HG02763 (cell line): ENCODE results near the gene BIN1.

ENCODE experiments used
- ATAC-seq: cut with Tn5 transposase; IDR thresholded peaks from one replicate; pipeline ENCODE4 v1.9.1; 2021; ENCODE audit warnings: mild to moderate bottlenecking, moderate library complexity; ENCODE audit not compliant: unreplicated experiment

Gene BIN1

DNA sequence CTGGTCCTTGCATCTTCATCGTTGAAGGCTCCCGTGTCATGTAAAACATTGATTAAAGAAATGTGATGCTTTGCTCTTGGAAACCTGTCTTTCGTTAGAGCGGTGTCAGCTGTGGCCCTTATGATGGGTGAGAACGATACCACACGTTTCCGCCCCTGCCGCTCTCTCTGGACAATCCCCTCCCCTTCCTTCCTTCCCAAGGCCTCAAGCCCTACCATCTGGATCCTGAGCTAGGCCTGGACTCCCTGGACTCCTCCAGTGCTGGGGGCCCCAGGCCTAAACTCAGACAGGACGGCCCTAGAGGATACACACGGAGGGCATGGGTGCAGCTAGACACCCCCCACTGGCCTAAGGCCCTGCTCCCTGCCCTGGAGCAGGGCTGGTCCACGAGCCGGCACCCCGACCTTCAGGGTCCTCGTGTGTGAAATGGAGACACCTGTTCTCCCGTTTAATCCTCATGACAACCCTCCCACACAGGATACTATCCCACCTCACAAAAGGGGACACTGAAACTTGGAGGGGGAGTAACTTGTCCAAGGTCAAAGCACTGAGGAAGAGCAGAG is 13.2 kb downstream of the BIN1 start:
- ATAC-seq: no peak

DNA sequence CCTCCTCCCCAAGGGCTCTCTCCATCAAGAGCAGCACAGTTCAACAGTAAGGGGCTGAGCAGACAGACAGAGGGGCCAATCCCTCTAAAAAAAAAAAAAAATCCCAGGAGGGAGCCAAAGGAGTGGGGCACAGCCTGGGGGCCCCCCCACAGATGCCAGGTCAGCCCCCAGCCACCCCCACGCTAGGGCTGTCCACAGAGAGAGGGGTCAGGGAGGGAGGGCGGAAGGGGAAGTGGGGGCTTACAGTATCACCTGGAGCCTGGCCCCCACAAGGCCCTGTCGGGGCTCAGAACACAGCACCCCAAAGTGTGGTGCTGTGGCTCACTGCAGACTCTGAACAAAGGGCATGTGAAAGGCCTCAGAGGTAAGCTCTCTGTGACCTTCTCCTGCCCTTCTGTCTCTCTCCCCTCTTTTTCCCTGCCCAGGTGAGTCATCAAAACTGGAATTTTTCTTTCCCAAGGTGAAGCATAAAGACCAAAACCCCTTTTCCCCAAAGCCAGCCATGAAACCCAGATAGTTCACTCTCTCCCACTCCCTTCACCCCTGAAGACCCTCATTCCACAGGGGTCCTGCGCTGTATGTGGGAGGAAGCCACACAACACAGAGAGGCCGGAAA is 13.9 kb downstream of the BIN1 start:
- ATAC-seq: no peak

DNA sequence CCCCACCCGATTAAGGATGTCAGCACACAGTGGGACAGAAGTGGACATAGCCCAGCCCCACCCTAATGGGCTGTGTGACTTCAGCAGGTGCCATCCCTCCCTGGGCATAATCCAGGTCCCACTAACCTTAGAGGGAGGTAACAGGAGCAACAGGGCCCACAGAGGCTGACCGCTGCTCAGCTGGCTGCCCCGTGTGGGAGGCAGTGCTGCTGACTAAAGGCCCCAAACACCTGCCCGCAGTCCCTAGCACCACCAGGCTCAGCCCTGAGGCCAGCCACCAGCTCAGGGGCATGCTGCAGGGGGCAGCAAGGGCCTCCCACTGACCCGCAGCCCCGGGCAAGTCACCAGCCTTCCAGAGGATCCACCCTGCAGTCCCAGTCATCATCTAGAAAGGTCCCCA is 14.6 kb downstream of the BIN1 start:
- ATAC-seq: no peak

DNA sequence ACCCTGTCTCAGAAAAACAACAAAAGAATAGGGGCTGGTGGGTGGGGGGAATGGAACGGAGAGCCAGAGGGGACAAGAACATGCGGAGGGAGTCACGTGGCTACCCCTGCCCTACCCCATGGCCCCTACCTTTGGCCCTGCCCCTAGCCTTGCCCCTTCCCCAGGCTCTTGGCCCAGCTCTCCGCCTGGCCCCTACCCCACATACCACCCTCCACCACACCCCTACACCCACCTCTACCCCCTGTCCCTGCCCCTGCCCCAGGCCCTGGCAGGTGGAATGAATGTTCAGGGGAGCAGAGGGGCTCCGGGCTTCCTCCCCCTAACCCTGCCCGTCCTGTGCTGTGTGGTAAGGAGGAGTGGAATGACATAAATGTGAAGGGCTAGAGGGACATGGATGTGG is 15.1 kb downstream of the BIN1 start:
- ATAC-seq: no peak

DNA sequence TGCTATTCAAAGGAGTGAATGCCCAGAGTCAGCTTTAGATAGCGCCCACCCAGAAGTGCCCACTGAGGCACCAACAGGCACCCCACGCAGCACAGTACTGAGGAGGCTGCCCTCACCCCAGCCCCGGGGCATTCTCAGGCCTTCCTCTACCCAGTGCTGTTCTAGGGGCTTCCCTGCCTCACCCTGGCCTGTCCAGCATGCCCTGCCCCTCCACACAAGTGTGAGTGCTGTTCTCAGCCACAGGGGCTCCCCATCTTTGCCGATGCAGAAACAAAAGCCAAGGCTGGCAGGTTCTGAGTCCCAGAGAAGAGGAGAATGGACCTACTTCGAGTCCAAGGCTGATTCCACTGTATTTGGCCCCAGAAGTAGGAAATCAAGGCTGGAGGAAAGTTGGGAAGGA is 15.8 kb downstream of the BIN1 start:
- ATAC-seq: no peak

DNA sequence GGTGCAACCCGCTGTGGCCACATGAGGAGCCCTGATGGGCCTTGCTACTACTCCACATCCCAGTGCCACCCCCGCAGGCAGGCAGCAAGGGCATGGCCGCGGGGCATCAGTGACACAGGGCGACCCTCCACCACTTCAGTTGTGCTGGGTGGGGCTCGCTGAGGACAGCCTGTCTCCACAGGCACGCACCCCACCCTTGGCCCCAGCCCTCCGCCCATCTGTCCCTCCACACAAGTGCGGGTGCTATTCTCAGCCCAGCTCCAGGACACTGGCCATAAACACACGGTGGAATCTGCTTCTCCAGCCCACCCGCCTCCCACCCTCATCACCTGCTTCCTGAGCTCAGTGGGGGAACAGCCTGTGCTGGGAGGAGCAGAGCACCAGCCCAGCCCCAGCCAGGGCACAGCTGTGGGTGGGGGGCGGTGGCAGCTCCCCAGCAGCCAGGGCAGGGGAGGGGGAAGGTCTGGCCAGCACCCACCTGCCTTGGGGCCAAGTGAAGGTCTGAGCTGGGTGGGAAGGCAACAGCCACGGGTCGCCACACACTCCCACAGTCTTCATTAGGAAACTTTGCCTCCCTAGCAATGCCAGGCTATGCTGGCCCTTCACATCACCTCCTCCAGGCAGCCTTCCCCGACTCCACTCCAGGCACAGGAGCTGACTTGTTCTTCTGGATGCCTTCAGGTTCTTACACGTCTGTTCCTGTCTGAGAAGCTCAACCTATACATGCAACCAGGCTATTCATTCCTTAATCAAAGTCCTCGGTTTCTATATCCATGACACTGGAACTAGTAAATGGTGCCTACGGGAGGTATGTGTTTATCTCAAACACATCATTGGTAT is 16.5 kb downstream of the BIN1 start:
- no peak for ATAC-seq

DNA sequence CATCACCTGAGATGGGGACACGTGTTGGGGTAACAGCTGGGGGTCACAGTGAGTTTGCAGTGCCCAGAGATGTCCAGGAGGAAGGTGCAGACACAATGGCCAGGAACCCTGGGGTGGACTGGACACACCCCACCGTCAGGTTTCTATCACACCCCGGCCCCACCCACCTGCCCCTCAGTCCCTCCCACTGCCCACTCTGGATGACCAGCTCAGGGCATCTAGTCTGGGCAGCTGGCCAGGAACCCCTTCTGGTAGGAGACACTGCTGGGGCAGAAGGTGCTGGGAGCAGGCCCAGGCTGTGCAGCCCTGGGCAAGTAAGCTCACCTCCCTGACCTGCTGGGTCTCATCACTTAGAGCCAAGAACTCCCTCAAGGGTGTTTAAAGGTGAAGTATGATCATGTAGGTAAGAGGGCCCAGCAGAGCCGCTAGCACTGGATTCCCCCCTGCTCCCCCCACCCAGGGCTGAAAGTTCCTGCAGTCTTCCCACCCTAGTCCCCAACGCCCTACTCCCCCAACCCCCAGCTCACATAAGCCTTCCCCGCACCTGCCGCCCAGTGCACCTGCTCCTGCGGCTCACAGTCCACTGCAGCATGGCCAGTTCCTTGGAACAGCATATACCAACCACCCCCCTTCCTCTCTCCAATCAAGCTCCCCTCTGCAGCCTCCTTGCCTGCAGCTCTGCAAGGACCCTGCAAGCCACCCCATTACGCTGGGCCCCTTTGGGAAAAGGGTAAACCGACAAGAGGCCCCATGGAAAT is 17.3 kb downstream of the BIN1 start:
- ATAC-seq: no peak

DNA sequence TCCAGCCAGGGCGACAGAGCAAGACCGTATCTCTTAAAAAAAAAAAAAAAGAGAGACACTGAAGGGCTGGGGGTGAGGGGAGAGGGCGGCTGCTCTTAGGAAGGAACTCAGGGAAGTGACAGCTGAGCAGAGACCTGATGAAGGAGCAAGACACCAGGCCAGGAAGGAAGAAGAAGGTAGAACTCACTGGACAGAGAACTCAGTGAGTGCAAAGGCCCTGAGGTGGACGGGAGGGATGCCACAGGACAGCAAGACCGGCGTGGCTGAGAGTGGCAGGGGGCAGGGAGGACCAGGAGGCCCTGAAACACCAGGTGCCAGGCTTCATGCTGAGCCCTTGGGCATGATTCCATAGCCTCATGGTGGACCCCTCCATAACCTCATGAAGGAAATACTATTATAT is 18.2 kb downstream of the BIN1 start:
- ATAC-seq: no peak

DNA sequence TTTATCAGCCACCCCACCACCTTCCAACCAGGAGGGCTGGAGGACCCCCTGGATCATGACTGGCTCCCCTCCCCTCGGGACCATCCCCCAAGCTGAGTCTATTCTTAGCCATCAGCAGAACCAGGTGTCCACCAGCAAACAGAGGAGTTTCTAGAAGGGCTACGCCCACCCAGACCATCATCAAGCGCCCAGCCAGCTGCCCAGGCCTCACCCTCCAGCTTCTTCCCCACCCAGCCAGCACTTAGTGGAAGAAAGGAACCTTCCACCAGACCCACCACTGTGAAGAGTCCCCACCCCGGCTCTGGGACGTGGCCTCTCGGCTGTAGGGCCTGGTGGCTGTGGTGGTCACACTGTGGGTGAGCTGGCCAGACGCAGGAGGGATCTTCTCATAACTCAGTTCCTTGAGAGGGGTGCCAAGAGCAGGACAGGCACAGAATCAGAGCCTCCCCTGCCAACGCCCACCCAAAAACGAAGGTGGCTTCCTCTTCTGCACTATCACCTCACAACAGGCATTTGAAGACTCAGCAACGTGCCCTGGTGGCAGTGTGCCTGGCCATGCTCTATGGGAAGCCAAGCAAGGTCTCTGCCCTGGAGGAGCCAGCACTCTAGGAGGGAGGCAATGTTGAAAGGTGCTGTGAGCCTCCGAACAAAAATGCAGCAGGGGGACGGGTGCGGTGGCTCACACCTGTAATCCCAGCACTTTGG is 19.0 kb downstream of the BIN1 start:
- no peak for ATAC-seq

DNA sequence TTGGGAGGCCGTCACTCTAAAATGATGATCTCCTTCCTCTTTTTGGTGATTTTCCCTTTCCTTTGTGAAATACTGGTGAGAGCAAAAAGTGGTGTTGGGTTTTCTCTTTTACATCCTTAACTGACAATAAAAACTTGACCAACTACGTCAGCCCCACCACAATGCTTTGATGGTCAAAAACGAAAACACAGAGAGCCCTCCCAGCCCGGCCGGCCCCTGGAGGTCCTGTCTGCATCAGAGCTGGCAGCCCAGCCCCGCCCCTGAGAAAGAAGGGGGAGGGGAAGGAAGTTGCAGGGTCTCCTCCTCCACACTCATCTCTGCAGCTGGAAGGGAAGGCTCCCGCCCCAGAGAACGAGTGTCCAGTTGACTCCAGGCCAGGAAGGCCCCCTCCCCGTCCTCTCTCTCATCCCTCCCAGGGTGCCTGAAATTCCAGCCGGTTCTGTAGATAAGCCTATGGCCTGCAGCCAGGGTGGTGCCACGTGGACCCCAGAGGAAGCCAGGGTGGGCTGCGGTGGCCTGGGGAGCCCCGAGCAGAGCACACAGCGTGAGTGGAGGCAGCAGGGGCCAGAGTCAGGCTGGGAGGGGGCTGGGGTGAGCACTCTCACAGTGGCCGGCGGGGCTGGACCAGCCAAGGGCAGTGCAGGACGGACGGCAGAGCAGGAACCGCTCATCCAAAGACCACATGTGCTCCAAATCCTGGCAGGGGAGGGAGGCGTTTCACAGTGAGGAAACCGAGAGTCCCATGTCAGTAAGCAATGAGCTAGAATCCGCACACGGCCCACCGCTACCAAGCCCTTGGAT is 19.8 kb downstream of the BIN1 start:
- peak; percentile 63 for ATAC-seq

DNA sequence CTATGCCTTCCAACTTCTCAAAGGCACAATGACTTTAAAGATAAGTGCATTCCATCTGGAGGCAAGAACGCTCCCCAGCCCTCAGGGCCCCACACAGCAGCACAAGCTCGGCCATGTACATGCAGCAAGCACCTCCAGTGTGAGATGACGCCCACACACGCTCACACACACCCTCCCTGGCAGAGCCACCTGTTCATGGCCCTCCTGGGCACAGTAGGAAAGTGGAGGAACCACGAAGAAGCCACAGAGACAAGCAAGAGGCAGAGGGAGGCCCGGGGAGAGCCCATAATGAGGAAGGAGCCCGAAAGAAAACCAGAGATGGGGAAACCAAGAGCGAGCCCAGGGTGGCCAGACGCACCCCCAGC is 21.7 kb downstream of the BIN1 start:
- peak; percentile 34 for ATAC-seq

DNA sequence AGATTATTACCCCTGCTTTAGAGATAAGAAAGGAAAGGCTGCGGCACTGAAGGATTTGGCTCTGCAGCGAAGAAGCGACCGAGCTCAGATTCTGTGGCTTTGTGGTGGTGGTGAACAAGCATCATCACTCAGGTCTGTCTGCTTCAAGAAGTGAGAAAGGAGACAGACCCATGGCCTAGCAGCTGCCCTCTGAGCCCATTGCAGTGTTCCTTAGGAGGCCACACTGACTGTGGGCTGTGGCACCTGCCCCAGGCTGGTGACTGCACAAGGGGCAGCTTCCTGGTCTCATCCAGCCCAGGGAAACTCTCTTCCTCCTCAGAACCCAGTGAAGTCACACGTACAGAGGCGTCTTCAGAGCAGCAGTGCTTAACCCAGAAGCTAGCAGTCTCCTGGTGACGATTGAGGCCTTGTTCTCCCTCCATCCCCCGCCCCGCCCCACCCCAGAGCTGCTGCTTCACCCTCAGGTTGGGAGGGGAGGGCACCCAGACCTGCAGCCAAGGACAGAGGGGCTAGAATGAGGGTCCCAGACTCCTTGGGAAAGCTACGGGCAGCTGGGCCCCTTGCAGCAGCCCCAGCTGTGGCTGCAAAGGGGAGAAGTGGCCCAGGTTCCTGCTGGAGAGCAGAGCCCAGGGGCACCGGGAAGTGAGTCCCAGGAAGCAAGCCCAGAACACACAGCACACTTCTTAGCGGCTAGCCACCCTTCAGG is 22.2 kb downstream of the BIN1 start:
- ATAC-seq: no peak

DNA sequence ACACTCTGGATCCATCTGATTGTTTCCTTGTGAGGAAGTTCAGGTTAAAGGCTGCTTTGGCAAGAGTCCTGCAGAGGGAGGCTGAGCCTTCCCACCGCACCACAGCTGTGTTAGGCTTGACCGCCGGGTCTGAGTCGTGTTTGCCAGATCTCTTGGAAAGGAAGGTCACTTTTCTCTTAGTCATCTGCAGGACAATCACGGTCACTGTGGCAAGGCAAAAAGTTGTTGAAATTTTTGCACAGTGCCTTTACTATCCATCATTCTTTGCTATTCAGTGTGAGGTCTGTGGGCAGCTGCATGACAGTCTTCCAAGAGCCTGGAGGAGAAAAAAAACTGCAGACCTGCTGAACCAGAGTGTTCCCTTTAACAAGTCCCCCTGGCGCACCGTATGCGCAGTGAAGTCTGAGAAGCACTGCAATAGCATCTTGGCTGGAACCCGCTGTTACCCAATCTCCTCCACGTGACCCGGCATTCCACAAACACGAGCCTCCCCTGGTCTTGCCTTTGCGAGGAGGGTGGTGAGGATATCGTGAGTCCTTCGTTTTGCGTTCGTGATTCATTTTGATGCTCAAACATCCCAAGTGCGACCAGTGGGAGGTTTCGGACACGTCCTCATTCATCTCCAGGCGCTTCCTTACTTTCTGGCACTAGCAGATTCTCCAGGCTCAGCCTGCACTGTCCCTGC is 23.0 kb downstream of the BIN1 start:
- ATAC-seq: no peak

DNA sequence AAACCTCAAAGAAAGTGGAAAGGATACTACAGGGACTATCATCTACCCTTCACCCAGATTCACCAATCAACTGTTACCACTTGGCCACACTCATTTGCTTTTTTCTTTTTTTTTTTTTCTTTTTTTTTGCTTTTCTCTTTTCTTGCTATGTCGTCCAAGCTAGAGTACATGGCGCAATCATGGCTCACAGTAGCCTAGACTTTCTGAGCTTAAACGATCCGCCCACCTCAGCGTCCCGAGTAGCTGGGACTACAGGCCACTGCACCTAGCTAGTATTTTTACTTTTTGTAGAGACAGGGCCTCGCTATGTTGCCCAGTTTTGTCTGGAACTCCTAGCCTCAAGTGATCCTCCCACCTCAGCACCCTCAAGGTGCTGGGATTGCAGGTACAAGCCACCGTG is 24.0 kb downstream of the BIN1 start:
- no peak for ATAC-seq

DNA sequence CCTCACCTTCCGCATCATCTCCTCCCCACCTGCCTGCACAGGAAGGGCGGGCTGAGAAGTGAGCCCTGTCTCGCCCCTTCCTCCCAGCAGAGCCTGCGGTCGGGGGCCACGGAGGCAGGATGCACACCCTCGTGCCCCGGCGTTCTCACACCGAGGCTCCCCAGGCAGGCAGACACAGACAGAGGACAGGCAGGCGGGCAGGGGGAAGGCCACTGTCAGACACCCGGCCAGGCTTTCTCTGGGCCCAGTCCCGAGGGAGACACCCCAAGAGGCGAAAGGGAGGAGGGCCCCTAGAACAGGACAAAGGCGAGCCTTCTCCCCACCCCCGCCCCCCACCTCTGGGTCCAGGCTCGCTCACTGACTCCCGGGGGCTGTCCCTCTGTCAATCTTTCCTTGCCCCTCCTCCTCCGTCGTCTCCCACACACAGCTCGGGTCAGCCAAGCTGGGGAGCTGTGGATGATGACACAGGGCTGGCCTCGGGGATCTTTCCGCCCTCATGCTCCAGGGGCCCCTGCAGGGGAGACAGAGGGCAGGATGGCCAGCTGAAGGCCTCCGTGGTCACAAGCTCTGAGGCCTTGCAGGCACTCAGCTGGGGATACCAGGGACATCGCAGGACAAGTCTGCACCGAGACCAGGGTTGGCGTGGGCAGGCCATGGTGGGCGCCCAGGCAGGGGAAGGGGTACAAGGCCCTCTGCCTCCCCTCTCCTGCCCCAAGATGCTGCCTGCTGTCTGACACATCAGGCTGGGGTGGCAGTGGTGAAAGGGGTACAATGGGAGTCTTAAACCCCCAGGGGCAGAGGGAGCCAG is 24.9 kb downstream of the BIN1 start:
- ATAC-seq: peak; percentile 36

DNA sequence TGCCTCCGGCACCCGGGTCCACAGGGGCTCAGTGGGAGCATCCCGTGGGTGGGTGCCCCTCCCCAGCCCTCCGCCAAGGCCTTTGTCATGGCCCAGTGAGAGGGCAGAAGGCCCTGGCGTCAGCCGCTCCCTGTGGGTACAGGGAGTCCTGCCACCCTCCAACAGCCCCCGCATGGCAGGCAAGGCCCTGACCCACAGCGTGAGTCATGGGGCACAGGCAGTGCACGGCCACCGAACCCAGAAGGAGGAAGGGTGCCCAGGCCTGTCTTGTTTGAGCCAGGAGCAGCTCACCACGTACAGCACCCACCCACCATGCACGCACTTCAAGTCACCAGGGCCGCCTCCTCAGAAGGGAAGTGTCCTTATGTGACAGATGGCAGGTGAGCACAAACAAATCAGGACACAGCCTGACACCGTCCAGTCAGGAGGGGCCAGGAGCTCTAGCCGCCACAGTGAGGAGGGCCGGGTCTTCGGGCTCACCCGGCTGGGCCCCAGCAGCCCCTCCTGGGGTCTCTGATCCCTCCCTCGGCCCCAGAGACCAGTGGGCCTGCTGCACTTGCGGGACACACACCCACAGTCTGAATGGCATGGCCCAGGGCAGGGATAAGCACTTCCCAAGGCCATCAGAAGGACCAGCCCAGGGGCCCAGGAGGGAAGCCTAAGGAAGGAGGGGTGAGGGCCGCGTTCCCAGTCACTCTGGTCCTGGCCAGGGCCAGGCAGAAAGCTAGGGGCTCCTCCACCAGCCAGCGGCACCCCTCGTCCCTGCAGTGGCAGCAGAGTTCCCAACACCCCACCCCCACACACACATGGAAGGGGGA is 25.8 kb downstream of the BIN1 start:
- ATAC-seq: peak; percentile 41

DNA sequence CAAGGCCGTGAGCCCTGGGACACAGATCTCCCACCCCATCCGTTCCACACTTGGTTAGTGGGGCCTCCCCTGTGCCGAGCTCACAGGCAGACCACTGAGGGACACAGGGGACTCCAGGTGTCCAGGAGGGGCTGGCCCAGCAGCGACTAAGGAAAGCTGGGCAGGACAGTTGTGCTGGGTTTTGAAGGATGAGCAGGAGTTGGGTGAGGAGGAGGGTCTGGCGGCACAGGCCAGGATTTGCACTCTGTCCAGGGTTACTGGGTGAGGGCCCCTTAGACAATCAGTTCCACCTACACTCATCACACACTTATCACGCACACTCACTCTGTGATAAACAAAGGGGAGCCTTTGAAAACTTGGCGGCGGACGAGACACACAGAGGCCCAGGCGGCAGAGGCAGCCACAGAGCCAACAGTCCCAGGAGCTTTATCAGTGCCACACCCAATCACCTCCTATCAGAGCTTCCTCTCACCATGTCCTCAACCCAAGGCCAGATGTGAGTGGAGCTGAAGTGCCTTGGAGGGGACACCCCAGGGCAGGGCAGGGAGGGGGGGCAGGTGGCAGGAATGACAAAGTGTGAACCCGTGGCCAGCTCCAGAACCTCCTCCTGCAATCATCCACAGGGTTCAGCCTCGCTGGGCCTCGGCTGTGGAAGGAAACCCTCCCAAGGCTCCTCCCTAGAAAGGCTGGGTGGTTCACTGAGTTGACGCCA is 26.6 kb downstream of the BIN1 start:
- ATAC-seq: no peak
